Activated naive CD4-positive, alpha-beta T cell treated with anti-CD3 and anti-CD28 coated beads, Interleukin-2, amount 50 U/mL, for 16 hours (primary cell): ENCODE measurements around the gene LAMP2.

Experiments
- DNase-seq: peaks from one replicate; pipeline ENCODE4 v3.0.0-alpha.2; 2020

LAMP2 gene

GRCh38 chrX:120453985-120454384 lies 15.1 kb downstream of the LAMP2 start:
- DNase-seq, result no peak

GRCh38 chrX:120452131-120452530 lies 17.0 kb downstream of the LAMP2 start:
- DNase-seq, result no peak

GRCh38 chrX:120450163-120450562 lies 18.9 kb downstream of the LAMP2 start:
- DNase-seq, result no peak

GRCh38 chrX:120446498-120446897 lies 22.6 kb downstream of the LAMP2 start:
- DNase-seq, result no peak

- DNase-seq, result no peak
These were observed 29.2 kb downstream of the LAMP2 start for GRCh38 chrX:120439921-120440320.

GRCh38 chrX:120429776-120430540 lies 39.1 kb downstream of the LAMP2 start:
- no peak for DNase-seq

GRCh38 chrX:120428309-120428708 lies 40.8 kb downstream of the LAMP2 start:
- DNase-seq, result no peak

- DNase-seq, result no peak
These were observed 42.5 kb downstream of the LAMP2 start for GRCh38 chrX:120426599-120426998.

- DNase-seq, result peak; percentile 10
These were observed 49.6 kb downstream of the LAMP2 start for GRCh38 chrX:120419463-120419862.

- DNase-seq, result no peak
These were observed 60.9 kb downstream of the LAMP2 start for GRCh38 chrX:120408168-120408567.

GRCh38 chrX:120406638-120407037 lies 62.5 kb downstream of the LAMP2 start:
- DNase-seq, result no peak

GRCh38 chrX:120402369-120402768 lies 66.7 kb downstream of the LAMP2 start:
- DNase-seq, result no peak

GRCh38 chrX:120401301-120401700 lies 67.8 kb downstream of the LAMP2 start:
- no peak for DNase-seq

GRCh38 chrX:120380699-120381098 lies 88.4 kb downstream of the LAMP2 start:
- no peak for DNase-seq

- no peak for DNase-seq
These were observed 89.0 kb downstream of the LAMP2 start for GRCh38 chrX:120379937-120380681.

GRCh38 chrX:120378570-120378969 lies 90.5 kb downstream of the LAMP2 start:
- no peak for DNase-seq
